ENCODE measurements around the gene ODR4.

The ODR4 gene

DNA sequence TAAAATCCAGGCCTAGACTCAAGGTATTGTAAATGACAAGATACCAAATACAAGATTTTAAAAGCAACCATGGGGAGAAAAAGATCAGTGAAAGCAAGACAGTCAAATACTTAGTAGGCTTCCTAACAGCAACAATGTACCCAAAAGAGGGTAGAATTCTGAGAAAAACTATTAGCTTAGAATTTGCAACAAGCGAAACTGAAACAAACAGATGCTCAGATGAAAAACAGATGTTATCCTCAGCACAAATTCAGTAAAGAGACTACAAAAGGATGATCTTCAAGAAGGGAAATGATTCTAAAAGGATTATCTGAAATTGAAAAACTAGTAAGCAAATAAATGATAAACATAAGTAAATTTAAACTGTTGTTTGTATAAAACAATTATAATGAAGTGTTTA lies 45.3 kb downstream of the ODR4 start:
- no peak overlapping the region for H3K4me3 ChIP-seq (ENCODE audit: low read length, poor library complexity, severe bottlenecking)
- no peak overlapping the region for H3K9ac ChIP-seq (ENCODE audit: low read depth, low read length, poor library complexity, severe bottlenecking)
- no peak for TF ChIP-seq EZH2phosphoT487 (IDR thresholded peaks at IDR 0.05; ENCODE audit: borderline replicate concordance)
- TF ChIP-seq, protein P1, sequence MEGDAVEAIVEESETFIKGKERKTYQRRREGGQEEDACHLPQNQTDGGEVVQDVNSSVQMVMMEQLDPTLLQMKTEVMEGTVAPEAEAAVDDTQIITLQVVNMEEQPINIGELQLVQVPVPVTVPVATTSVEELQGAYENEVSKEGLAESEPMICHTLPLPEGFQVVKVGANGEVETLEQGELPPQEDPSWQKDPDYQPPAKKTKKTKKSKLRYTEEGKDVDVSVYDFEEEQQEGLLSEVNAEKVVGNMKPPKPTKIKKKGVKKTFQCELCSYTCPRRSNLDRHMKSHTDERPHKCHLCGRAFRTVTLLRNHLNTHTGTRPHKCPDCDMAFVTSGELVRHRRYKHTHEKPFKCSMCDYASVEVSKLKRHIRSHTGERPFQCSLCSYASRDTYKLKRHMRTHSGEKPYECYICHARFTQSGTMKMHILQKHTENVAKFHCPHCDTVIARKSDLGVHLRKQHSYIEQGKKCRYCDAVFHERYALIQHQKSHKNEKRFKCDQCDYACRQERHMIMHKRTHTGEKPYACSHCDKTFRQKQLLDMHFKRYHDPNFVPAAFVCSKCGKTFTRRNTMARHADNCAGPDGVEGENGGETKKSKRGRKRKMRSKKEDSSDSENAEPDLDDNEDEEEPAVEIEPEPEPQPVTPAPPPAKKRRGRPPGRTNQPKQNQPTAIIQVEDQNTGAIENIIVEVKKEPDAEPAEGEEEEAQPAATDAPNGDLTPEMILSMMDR (conservative IDR thresholded peaks at IDR 0.05; ENCODE audit: low read length): no peak

DNA sequence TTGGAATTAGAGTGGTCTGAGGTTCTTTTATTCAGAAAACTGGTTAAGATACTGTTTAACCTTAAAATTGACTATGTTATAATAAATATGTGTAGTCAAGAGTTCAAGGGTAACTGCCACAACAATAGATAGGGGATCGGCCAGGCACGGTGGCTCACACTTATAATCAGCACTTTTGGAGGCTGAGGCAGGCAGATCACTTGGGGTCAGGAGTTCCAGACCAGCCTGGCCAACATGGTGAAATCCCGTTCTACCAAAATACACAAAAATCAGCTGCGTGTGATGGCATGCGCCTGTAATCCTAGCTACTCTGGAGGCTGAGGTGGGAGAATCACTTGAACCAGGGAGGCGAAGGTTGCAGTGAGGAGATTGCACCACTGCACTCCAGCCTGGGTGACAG lies 45.8 kb downstream of the ODR4 start:
- Histone ChIP-seq H3F3A (ENCODE audit: low read depth) (no peaks in the 10 kb centered on the region), H3K4me1 (ENCODE audit: insufficient read depth, low read length, poor library complexity, severe bottlenecking) (no peaks in the 10 kb centered on the region), H3K4me3 (ENCODE audit: low read length, poor library complexity, severe bottlenecking) (no peak overlapping the region), H2AFZ (ENCODE audit: low read length) (no peak overlapping the region), H3K9ac (ENCODE audit: low read depth, low read length, poor library complexity, severe bottlenecking) (no peak overlapping the region), H3K9me2 (replicated peaks; ENCODE audit: low read depth, low read length) (no peaks in the 10 kb centered on the region), H3K9me3 (ENCODE audit: insufficient read depth, low read depth, low read length) (no peaks in the 10 kb centered on the region), H3K27me3 (ENCODE audit: insufficient read depth, low read length, poor library complexity, severe bottlenecking) (no peaks in the 10 kb centered on the region), H4K20me1 (ENCODE audit: insufficient read depth, low read length, poor library complexity, severe bottlenecking) (no peaks in the 10 kb centered on the region), H3K36me3 (ENCODE audit: insufficient read depth, low read length) (peaks cover 10% of the 10 kb centered on the region; the same call in 1 of the 2 replicates), H3K79me2 (ENCODE audit: insufficient read depth, low read length) (no peaks in the 10 kb centered on the region), H3K4me2 (ENCODE audit: low read depth, low read length, poor library complexity, severe bottlenecking) (no peak overlapping the region)
- no peak for TF ChIP-seq EZH2phosphoT487 (IDR thresholded peaks at IDR 0.05; ENCODE audit: borderline replicate concordance)
- TF ChIP-seq, protein P1 (conservative IDR thresholded peaks at IDR 0.05; ENCODE audit: low read length): no peak

More for the DNA sequence above, 45.3 kb downstream of the ODR4 start:
- Histone ChIP-seq H3K36me3 (ENCODE audit: insufficient read depth, low read length) (peaks cover 10% of the 10 kb centered on the region; the same call in 1 of the 2 replicates), H3K79me2 (ENCODE audit: insufficient read depth, low read length) (no peaks in the 10 kb centered on the region), H3K4me2 (ENCODE audit: low read depth, low read length, poor library complexity, severe bottlenecking) (no peak overlapping the region), H2AFZ (ENCODE audit: low read length) (no peak overlapping the region), H4K20me1 (ENCODE audit: insufficient read depth, low read length, poor library complexity, severe bottlenecking) (no peaks in the 10 kb centered on the region), H3K9me2 (replicated peaks; ENCODE audit: low read depth, low read length) (no peaks in the 10 kb centered on the region), H3K4me1 (ENCODE audit: insufficient read depth, low read length, poor library complexity, severe bottlenecking) (no peaks in the 10 kb centered on the region), H3K9me3 (ENCODE audit: insufficient read depth, low read depth, low read length) (no peaks in the 10 kb centered on the region), H3F3A (ENCODE audit: low read depth) (no peaks in the 10 kb centered on the region), H3K27me3 (ENCODE audit: insufficient read depth, low read length, poor library complexity, severe bottlenecking) (no peaks in the 10 kb centered on the region)

DNA sequence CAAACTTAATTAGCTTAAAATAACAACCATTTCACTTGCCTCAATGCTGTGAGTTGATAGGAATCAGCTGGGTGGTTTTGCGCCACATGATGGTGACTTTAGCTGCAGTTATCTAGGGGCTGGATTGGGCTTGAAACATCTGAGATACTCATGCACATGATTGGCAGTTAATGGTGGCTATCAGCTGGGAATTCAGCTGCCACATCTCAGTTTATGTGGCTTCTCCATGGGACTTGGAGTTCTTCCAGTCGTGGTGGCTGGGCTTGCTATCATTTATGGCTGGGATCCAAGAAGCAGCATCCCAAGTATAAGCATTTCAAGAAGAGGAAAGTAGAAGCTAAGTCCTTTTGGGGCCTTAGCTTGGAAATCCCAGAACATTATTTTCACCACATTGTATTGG lies 48.9 kb downstream of the ODR4 start:
- no peaks in the 10 kb centered on the region for H3K27me3 ChIP-seq (ENCODE audit: insufficient read depth, low read length, poor library complexity, severe bottlenecking)
- H3K4me2 ChIP-seq (ENCODE audit: low read depth, low read length, poor library complexity, severe bottlenecking): no peak overlapping the region
- H4K20me1 ChIP-seq (ENCODE audit: insufficient read depth, low read length, poor library complexity, severe bottlenecking): no peaks in the 10 kb centered on the region
- no peaks in the 10 kb centered on the region for H3K9me3 ChIP-seq (ENCODE audit: insufficient read depth, low read depth, low read length)
- TF ChIP-seq EZH2phosphoT487 (IDR thresholded peaks at IDR 0.05; ENCODE audit: borderline replicate concordance): no peak
- TF ChIP-seq, protein P1 (conservative IDR thresholded peaks at IDR 0.05; ENCODE audit: low read length): no peak
- no peak overlapping the region for H3K4me3 ChIP-seq (ENCODE audit: low read length, poor library complexity, severe bottlenecking)
- no peaks in the 10 kb centered on the region; the same call in 1 of the 2 replicates for H3K36me3 ChIP-seq (ENCODE audit: insufficient read depth, low read length)
- no peaks in the 10 kb centered on the region for H3K79me2 ChIP-seq (ENCODE audit: insufficient read depth, low read length)
- no peak overlapping the region for H3K9ac ChIP-seq (ENCODE audit: low read depth, low read length, poor library complexity, severe bottlenecking)
- H3K4me1 ChIP-seq (ENCODE audit: insufficient read depth, low read length, poor library complexity, severe bottlenecking): no peaks in the 10 kb centered on the region
- no peaks in the 10 kb centered on the region for H3F3A ChIP-seq (ENCODE audit: low read depth)
- H2AFZ ChIP-seq (ENCODE audit: low read length): no peak overlapping the region
- no peaks in the 10 kb centered on the region for H3K9me2 ChIP-seq (replicated peaks; ENCODE audit: low read depth, low read length)

Measured in Loucy (cell line).